Effector CD4-positive, alpha-beta T cell (primary cell): ENCODE measurements around the gene TBC1D22A.

ENCODE experiments used
- DNase-seq: peaks from one replicate; pipeline ENCODE4 v3.0.0-alpha.2; 2020

Gene TBC1D22A

DNA sequence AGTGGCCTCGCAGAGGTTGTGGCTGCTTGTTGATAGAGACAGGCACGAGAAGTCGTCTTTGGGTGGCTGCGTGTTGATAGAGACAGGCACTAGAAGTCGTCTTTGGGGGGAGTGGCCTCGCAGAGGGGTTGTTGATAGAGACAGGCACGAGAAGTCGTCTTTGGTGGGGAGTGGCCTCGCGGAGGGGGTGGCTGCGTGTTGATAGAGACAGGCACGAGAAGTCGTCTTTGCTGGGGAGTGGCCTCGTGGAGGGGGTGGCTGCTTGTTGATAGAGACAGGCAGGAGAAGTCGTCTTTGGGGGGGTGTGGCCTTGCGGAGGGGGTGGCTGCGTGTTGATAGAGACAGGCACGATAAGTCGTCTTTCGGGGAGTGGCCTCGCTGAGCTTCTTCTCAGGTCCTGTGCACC, 328.8 kb downstream of the TBC1D22A start:
- no peak for DNase-seq

DNA sequence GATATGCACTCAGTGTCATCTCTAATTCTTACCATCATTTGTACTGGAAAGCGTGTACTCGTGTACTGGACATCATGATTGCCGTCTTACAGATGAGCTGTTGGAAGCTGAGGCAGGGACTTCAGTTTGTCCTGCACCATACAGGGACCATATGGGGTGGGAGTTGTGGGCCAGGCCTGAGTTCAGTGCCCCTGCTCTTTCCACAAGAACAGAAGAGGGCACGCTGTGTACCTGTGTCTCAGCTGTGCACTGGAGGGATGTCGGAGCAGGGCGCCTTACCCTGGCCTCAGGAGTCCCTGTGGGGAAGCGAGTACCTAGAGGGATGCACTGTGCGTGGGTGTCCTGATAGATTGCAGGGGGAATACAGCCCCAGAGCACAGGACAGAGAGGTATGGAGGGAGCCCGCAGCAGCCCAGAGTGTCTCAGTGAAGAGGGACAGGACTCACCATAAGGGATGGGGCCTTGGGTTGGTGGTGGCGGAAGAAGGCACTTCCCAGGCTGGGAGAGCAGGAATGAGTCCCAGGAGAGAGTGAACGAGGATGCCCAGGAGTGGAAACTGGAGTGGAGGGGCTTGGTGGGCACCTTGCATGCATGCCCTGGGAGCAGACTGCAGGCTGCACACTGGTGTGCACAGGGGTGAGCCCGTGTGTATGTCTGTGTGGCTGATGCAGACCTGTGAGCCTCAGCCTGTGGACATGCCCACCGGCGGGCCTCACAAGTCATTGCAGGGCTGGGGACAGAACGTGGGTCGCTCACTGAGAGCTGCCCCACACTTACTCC, 329.7 kb downstream of the TBC1D22A start:
- DNase-seq = no peak

GRCh38 chr22:47092896-47093311, 330.5 kb downstream of the TBC1D22A start:
- DNase-seq = no peak

DNA sequence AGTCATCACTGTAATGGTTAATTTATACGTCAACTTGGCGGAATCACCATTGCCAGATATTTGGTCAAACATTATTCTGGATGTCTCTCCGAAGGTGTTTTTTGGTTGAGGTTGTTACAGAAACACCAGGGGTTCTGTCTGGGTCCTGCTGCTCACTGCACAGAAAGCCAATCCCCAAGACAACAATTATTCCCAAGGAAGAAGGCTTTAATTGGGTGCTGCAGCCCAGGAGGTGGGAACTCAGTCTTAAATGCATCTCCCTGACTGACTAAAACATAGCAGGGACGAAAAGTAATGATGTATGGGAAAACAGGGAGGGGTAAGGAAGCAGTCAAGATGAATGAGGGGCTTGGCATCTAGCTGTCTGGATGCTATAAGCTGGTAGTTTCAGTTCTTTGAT, 331.3 kb downstream of the TBC1D22A start:
- no peak for DNase-seq

- no peak for DNase-seq
Measured at GRCh38 chr22:47094861-47095330, 332.4 kb downstream of the TBC1D22A start.

DNA sequence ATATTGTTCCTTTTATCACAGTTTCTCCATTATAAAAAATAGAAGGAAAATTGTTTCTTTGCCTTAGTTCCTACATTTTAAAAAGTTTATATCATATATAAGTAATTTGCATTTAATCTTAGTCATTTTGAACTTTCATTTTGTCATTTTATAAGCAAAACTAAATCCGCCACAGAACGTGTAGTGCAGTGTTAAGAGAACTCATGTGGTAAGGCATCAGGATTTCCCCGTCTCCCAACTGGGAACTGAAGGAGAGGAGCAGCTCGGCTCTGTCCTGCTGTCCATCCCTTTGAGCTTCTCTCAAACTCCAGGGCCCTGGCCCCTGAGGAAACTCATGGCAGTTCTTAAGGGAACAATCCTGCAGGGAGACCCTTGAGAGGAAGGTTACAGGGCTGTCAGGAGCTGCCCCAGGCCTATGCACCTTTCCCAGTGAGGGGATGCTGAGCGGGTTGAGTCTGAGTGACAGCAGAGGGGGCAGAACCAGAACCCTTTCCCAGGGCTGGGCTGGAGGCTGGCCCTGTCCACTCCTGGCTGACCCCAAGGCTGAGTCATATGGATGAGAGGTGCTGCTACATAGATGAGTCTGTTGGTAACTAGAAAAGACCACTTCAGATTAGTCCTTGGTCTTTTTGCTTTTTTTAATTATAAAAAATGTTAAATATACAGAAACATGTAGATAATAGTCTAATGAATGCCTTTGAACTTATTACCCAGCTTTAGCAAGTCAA, 333.1 kb downstream of the TBC1D22A start:
- DNase-seq = no peak

DNA sequence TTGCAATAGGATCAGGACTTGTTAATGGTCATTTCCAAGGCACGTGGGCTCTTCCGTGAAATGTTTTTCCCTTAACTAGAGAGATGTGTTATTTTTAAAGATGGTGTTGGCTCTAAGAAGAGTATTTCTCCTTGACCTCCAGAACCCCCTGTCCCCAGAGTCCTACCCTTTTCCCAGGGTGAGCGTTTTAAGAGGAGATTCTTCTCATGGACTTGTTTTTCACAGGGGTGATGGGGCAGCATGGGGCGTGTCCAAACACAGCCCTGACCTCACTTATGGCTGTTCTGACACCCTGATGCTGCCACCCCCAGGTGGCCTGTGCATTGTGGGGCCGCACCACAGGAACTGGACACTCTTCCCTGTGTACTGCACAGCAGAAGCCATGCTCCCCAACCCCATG, 335.7 kb downstream of the TBC1D22A start:
- no peak for DNase-seq

DNA sequence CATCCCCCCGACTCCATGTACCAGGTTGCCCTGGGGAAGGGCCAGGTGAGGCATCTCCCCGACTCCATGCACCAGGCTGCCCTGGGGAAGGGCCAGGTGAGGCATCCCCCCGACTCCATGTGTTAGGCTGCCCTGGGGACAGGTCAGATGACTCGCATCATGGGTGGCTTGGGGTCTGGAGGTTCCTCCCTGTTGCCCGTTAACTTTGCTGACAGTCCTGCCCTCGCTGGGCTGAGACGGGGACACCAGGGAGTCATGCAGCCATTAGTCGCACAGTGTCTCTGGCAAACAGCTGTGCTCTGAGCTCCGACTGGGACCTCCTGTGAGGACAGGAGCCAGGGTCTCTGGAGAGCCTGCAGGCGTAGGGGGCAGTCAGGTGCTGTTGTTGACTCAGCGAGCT, 336.1 kb downstream of the TBC1D22A start:
- DNase-seq = no peak

GRCh38 chr22:47100019-47100418, 337.6 kb downstream of the TBC1D22A start:
- no peak for DNase-seq

- DNase-seq = no peak
Measured at GRCh38 chr22:47100646-47101200, 338.3 kb downstream of the TBC1D22A start.

DNA sequence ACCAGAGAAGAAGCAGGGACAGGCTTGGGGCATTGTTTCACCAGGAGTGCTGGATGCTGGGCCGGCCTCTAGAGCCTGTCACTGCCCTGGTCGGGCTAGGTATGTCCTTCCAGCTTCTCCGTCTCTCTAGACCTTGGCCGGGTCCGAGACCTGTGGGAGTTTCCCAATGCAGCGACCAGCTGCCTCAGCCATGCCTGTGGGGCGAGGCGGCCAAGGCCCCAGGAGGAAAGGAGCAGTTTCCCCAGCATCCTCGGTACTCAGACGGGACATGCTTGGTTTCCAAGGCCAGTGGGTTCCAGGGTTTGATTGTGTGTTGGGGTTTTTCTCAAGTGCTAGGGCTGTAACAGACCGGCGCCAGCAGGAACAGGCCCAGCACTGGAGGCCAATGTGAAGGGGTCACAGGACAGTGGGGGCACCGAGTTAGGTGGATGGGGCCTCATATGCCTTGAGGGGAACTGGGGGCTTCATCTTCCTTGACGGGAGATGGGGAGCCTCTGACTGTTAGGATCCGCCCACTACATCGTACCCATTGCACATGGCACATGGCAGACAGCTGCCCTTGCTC, 339.0 kb downstream of the TBC1D22A start:
- no peak for DNase-seq

GRCh38 chr22:47102081-47102480, 339.6 kb downstream of the TBC1D22A start:
- no peak for DNase-seq

DNA sequence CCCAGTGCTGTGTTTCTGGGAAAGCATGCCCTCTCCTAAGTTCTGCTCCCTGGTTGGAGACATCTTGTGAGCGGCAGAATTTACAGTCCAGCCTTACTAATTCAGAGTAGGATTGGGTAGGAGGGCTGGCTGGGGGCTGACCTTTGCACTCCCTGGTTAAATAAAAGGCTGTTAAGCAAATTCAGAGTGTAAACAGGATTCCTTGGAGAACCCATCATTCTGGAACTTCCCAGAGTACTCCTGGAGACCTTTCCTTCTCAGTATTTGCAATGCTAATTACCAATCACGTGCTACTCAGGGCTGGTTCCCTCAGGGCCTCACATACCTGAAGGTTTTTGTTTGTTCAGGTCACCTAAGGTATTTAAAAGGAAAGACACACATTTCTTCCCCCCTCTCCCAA, 340.2 kb downstream of the TBC1D22A start:
- DNase-seq = no peak

DNA sequence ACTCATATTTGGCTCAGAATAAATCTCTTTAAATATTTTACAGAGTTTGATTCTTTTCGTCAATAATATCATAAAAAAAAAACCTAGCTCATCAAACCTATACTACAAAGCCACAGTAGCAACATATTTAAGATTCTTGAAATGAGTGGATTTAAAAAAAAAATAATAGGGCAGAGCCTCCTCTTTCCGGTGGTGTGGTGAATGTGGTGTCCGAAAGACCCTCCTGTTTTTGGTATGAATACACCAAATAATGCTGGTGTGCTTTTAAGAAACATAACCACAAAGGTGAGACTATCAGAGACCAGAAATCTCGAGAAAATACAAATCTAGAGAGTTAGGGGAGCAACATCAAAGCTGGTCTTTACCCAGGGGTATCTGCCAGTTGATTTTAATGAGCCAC, 342.6 kb downstream of the TBC1D22A start:
- no peak for DNase-seq

DNA sequence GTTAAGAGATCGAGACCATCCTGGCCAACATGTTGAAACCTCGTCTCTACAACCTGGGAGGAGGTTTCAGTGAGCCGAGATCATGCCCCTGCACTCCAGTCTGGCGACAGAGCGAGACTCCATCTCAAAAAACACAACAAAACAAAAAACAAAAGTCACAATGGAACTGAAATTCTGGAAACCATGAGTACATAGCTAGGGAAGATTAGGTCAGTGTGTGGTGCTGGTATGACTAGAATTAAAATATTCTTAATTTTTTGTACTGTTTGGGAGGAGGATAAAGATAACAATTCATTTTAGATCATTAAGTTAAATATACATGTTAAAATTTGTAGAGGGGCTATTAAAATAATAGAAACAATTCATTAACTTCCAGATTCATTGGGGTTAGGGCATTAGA, 344.4 kb downstream of the TBC1D22A start:
- no peak for DNase-seq

- no peak for DNase-seq
Measured at GRCh38 chr22:47107431-47107830, 345.0 kb downstream of the TBC1D22A start.

GRCh38 chr22:47110817-47111443, 348.5 kb downstream of the TBC1D22A start:
- no peak for DNase-seq

DNA sequence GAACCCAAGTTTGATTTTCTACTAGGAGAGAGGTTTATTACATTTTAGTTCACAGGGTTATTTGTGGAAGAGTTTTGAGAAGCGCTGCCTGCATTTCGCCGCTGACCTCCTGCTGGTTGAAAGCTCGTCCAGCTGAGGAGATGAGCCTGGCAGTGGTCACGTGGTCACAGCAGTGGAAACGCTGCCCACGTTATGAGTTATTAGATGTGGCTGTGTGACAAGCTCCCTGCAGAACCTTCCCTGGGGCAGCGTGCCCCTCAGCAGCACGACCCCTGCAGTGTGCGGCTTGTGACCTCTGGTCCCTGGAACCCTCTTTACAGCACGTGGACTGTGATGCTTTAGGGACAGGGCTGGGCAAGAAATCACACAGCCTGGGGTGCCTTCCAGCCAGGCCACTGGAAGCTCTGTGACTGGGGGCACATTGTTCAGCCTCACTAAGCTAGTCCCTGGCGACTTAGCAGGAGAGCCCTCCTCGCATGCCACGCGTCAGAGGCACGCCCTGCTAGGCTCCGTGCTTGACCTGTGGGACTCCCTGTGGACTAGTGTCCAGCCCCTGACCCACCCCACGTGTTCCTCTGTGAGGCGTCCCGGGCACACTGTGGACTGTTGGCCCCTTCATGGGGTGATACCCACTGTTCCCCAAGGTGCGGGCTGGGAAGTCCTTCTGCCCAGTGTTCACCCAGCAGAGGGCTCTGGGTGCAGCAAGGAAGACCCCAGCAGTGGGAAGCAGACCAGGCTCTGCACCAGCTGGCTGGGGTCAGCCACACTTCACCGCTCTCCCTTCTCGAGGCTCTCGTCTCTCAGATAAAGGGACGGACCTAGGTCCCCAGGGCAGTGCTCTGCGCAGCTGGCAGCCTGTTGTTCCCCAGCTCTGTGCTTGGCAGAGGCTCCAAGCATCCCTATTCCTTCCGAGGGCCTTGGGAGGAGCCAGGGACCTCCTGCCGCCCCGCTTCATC, 349.5 kb downstream of the TBC1D22A start:
- DNase-seq = no peak

DNA sequence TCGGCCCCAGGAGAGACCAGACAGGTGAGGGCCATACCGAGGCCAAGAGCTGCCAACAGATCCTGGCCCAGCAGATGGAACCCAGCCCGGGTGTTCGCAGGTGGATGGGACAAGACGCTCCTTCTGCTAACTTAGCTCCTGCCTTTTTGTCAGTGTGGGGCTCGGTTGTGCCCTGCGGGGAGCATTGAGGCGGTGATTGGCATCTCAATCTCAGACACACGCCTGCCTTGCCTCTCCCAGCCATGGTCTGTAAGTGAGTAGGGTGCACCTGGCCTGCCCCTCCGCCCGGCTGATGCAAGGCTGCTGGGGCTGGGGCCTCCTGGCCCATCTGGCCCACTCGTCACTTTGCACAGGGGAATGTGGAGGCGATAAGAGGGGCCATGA, 350.1 kb downstream of the TBC1D22A start:
- no peak for DNase-seq

DNA sequence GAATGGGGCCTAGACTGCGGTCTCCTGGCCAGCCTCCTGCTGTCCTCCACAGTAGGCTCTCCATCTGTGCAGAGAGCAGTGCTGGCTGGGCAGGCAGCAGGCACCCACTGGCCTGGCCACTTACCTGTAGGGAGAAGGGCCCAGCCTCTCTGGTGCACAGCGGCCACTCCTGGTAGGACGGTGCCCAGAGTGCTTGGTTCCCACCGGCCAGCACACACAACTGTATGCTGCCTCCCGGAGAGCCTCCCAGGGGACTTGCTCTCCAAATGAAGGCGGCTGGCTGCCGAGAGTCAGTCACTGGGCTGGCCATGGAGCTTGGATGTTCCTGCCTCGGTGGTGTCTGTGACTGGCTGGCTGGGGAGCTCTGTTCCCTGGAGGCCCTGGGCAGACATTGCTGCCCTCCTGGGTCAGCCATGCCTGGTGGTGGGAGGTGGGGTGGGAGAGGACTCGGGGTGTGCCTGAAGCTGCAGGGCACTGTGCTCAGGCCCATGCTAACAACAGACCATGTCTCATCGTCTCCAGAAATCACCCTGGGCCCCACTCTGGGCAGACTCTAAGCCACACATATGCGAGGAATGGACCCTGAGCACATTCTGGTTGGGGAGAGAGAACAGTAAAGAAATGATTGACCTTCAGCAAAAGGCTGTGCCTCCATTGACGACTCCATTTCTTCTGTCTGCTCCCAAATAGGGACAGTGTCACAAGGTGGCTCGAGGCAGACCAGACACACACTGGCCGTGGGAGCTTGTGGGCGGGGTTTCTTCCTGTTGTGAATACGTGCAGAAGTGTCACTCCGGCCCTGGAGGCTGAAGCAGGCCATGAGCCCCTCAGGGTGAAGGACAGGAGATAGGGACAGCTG, 350.8 kb downstream of the TBC1D22A start:
- DNase-seq = no peak

GRCh38 chr22:47113853-47114415, 351.5 kb downstream of the TBC1D22A start:
- DNase-seq = no peak
